ENCODE measurements around the gene TMEM116.
"Not testable (repeated sequence)": the region's sequence is repeated elsewhere in the genome, so short reads cannot be mapped to it uniquely, and the experiment has no call there.

The TMEM116 gene

GRCh38 chr12:111976291-111976690, 36.7 kb downstream of the TMEM116 start:
- ATAC-seq: no peak
- DNase-seq: no peak

GRCh38 chr12:111975161-111975931, 37.6 kb downstream of the TMEM116 start:
- DNase-seq (no peak), ATAC-seq (no peak)

- no peak for DNase-seq
- no peak for ATAC-seq
Measured at GRCh38 chr12:111971800-111972199, 41.2 kb downstream of the TMEM116 start.

- ATAC-seq: no peak
- no peak for DNase-seq
Measured at GRCh38 chr12:111964935-111965334, 48.0 kb downstream of the TMEM116 start.

GRCh38 chr12:111959518-111959917, 53.4 kb downstream of the TMEM116 start:
- not testable (repeated sequence) for DNase-seq

GRCh38 chr12:111957224-111957623, 55.7 kb downstream of the TMEM116 start:
- not testable (repeated sequence) for ATAC-seq, DNase-seq

More at GRCh38 chr12:111959518-111959917, 53.4 kb downstream of the TMEM116 start:
- not testable (repeated sequence) for ATAC-seq

GRCh38 chr12:111954969-111955368, 58.0 kb downstream of the TMEM116 start:
- DNase-seq: no peak
- ATAC-seq: no peak

GRCh38 chr12:111953455-111953854, 59.5 kb downstream of the TMEM116 start:
- DNase-seq (no peak), ATAC-seq (no peak)

- not testable (repeated sequence) for ATAC-seq, DNase-seq
Measured at GRCh38 chr12:111952084-111952787, 60.7 kb downstream of the TMEM116 start.

GRCh38 chr12:111950961-111951676, 61.8 kb downstream of the TMEM116 start:
- DNase-seq: not testable (repeated sequence)
- ATAC-seq: peak; percentile 59

- ATAC-seq: no peak
- DNase-seq: no peak
Measured at GRCh38 chr12:111943929-111944328, 69.0 kb downstream of the TMEM116 start.

- DNase-seq (no peak), ATAC-seq (no peak)
Measured at GRCh38 chr12:111942557-111942956, 70.4 kb downstream of the TMEM116 start.

GRCh38 chr12:111937429-111937828, 75.5 kb downstream of the TMEM116 start:
- ATAC-seq (no peak), DNase-seq (no peak)

GRCh38 chr12:111936869-111937268, 76.1 kb downstream of the TMEM116 start:
- DNase-seq (no peak), ATAC-seq (no peak)

GRCh38 chr12:111932241-111932640, 80.7 kb downstream of the TMEM116 start:
- ATAC-seq: no peak
- DNase-seq: no peak

GRCh38 chr12:111927346-111927745, 85.6 kb downstream of the TMEM116 start:
- DNase-seq (no peak), ATAC-seq (no peak)

GRCh38 chr12:111926631-111927030, 86.3 kb downstream of the TMEM116 start:
- ATAC-seq: no peak
- DNase-seq: no peak

GRCh38 chr12:111925171-111925570, 87.8 kb downstream of the TMEM116 start:
- ATAC-seq (no peak), DNase-seq (no peak)

- ATAC-seq: no peak
- DNase-seq: no peak
Measured at GRCh38 chr12:111907740-111908139, 105.2 kb downstream of the TMEM116 start.

- DNase-seq: no peak
- ATAC-seq: no peak
Measured at GRCh38 chr12:111905502-111905901, 107.5 kb downstream of the TMEM116 start.

- no peak for DNase-seq
- no peak for ATAC-seq
Measured at GRCh38 chr12:111904446-111904975, 108.5 kb downstream of the TMEM116 start.

- no peak for ATAC-seq
- DNase-seq: no peak
Measured at GRCh38 chr12:111901182-111901581, 111.8 kb downstream of the TMEM116 start.

- DNase-seq: no peak
- no peak for ATAC-seq
Measured at GRCh38 chr12:111894556-111894955, 118.4 kb downstream of the TMEM116 start.
